GM19035 (cell line): Measurements from ENCODE around the gene IER5.
"Not testable (repeated sequence)": the region's sequence is repeated elsewhere in the genome, so short reads cannot be mapped to it uniquely, and the experiment has no call there.

Experiments
- ATAC-seq: cut with Tn5 transposase; IDR thresholded peaks from one replicate; pipeline ENCODE4 v1.9.1; 2021; ENCODE audit not compliant: unreplicated experiment

IER5 gene

DNA sequence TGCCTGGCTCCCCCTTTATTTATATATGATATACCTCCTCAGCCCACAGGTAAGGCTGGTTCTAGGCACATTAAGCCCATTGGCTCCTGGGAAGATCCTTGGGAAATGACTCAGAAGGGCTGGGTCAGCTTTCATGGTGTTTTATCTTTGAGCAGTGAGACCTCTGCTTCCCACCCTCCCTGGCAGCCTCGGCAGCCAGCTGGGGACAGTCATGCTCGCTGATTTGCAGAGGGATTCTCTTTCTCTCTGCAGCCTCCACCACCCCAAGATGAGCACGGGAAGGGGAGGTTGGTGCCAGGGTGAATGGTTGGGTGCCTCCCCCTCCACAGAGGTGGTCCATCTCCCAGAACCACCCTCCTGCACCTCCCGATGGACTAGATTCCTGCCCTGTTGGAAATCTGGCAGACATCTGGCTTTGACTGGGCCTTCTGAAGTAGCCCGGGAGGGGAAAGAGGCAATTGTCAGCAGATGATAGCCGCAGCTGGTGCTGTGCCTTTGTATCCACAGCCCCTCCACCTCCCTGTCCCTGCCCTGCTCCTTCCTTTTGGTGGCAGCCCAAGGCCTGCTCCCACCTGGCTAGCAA lies 24.6 kb downstream of the IER5 start:
- ATAC-seq: no peak

DNA sequence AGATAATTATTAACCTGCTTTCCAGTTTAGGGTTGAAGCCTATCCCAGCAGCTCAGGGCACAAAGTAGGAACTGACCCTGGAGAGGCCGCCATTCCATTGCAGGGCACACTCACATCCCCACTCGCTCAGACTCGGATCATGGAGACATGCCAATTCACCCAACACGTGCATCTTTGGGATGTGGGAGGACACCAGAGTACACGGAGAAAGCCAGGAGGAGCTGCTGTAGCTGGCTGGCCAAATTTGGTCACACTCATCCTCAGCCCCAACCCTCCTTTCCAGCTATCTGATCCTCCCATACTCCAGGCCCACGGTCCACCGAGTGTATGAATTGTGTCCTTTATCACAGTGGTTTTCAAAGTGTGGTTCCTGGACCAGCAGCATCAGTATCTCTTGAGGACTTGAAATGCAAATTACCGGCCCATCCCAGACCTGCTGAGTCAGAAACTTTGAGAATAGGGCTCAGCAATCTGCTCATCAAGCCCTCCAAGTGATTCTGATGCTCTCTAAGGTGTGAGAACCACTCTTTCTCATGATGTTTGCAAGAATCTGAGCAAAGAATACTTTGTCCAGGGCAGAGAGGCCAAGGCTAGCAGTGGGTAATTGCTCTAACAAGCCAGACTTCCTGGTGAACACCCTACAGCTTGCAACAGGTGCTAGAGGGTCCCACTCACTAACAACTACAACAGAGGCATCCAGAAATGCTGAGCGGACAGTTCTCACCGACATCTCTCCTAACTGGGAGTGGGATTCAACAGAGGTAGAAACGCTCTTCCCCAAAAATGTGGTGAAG lies 26.3 kb downstream of the IER5 start:
- no peak for ATAC-seq

GRCh38 chr1:181115368-181115684 lies 26.8 kb downstream of the IER5 start:
- ATAC-seq: no peak

DNA sequence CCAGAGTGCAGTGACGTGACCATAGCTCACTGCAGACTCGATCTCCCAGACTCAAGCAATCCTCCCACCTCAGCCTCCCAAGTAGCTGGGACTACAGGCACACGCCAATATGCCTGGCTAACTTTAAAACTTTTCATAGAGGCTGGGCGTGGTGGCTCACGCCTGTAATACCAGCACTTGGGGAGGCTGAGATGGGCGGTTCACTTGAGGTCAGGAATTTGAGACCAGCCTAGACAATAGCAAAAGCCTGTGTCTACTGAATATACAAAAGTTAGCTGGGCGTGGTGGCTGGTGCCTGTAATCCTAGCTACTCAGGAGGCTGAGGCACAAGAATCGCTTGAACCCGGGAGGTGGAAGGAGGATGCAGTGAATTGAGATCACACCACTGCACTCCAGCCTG lies 27.5 kb downstream of the IER5 start:
- not testable (repeated sequence) for ATAC-seq

DNA sequence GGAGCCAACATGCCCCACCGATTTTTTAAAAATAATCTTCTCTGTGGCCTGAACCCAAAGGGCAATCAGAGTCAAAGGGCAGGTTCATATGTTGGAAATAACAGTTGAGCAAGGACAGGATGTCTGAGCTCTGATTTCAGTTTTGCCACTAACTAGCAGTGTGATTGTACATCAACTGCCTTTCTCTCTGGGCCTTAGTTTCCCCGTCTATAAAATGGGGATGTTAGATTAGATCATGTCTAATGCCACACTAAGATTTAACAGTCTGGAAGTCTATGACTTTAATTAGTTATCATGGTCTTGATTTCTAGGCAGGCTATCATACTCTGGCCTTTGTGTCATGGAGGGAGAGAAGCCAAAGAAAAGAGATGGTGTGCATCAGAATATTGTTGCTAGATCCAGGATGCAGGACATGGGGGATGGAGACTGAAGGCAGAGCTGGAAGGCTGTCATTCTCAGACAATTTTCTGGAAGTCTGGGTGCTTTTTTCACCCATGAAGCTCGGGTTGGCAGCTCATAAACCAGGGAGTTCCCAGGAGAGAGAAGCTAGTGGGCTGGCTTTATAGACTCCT lies 28.4 kb downstream of the IER5 start:
- ATAC-seq: no peak

GRCh38 chr1:181117648-181118449 lies 29.3 kb downstream of the IER5 start:
- no peak for ATAC-seq

- ATAC-seq: no peak
Measured at GRCh38 chr1:181119093-181119989, 30.8 kb downstream of the IER5 start.

GRCh38 chr1:181120924-181121323 lies 32.4 kb downstream of the IER5 start:
- ATAC-seq: no peak

- no peak for ATAC-seq
Measured at GRCh38 chr1:181121498-181121897, 33.0 kb downstream of the IER5 start.

GRCh38 chr1:181122222-181122621 lies 33.7 kb downstream of the IER5 start:
- no peak for ATAC-seq

GRCh38 chr1:181123173-181123572 lies 34.7 kb downstream of the IER5 start:
- no peak for ATAC-seq

- ATAC-seq: no peak
Measured at GRCh38 chr1:181124291-181124751, 35.8 kb downstream of the IER5 start.

DNA sequence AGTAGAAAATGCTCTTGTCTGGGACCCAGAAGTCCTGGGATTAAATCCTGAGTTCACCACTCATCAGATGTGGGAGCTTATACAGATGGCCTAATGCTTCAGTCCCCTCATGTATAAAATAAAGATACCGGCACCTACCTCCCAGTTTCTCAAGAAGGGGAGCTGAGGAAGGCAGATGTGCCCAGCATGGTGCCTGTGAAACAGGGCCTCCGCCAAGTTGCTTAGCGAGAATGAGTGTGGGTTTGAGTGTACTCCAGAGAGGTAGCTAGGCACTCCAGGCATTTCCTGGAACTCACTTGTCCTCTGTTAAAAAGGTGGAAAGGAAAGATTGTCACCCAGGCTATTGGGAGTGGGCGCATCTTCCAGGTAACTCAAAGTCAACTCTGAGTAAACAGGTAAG lies 37.8 kb downstream of the IER5 start:
- ATAC-seq: no peak

DNA sequence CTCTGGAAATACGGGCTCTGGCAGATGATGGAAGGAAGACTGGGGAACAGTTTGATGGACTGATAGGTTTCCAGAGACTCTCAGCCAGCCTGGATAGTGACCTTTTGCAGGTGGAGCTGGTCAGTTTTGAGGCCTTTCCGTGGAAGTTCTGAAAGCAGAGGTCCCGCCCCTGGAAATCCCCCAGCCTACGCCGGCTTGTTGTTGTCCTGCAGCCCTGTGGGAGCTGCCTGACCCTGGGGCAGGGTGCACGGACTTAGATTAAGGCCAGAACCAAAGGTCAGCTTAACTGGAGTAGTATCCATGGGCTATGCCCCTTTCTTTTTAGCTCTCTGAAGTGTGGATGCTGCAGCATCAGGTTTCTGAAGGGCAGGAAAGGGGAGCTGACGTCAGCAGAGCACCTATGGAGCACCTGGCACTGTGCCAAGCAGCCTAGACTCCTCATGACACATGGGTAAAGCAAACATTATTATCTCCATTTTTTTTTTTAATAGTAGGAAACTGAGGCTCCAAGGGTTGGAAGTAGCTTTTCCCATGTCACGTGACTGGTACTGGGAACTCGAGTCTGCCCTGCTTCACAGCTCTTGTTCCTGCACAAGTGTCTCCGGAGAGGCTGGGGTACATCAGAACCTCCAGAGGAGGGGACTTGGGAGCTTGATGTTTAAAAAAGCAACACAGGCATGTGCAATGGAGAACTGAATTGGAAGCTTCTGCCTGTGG lies 38.5 kb downstream of the IER5 start:
- no peak for ATAC-seq

- no peak for ATAC-seq
Measured at GRCh38 chr1:181127898-181128453, 39.5 kb downstream of the IER5 start.

- ATAC-seq: peak; percentile 61
Measured at GRCh38 chr1:181128592-181129497, 40.3 kb downstream of the IER5 start.

DNA sequence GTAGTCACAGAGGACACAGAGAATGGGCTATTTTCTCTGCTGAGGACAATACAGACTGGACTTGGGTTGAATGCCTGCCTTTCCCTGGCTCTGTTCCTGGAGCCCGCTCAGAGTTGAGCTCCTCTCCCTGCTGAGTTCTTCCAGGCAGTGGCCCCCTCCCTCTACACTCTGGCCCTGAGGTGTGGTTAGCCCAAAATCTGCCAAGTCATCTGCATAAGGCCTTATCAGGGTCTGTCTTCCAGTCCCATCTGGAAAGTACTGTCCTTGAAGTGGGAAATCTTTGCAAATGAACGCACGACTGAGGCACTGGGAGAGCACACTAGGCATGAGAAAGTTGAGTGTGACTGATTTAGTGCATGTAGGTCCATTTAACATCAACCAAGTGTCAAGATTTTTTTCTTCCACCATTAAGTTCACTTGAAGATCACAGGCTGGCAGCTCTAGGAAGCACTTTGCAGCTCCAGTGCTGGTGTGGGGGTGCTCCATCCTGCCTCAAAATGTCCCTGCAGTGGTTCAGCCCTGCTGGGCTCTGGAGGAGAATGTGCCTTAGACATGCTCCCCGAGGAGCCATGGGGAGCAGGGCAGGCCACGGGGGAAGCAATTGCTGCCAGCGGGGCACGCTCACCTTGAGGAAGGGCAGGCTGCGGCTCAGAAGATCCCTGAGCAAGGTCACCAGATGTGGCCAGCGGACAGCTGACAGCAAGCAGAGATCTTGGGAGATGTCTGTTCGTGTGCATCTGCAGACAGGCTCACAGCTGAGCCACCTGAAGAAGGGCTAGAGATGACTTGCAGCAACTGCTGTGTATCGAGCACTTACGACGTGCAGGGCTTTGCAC lies 41.5 kb downstream of the IER5 start:
- ATAC-seq: no peak
